Nucleus accumbens (tissue), 56 donors: ENCODE measurements around the gene RBFOX2.

Experiments
- DNase-seq, 56 donors: peaks; one replicate each; lab custom pipeline; 2025; lab: John Stamatoyannopoulos, UW

The RBFOX2 gene

DNA sequence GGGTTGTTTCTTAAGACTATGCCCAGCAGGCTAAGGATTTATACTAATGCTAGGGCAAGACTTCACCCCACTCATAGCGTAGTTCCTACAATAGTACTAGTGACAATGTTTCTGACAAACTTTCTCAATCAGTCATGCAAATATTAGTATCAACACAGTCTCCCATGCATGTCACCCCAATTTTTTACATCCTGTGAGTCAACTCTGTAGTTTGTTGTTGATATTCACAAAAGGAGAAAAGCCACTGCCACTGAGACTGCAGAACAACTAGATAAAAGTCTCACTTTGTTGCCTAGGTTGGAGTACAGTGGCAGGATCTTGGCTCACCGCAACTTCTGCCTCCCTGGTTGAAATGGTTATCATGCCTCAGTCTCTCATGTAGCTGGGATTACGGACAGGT is 155.2 kb downstream of the RBFOX2 start:
- DNase-seq, result no peak

- DNase-seq, result no peak
These were observed 156.2 kb downstream of the RBFOX2 start for GRCh38 chr22:35872451-35872850.

- DNase-seq, result no peak
These were observed 157.9 kb downstream of the RBFOX2 start for GRCh38 chr22:35870517-35871293.

GRCh38 chr22:35868938-35869337 is 159.7 kb downstream of the RBFOX2 start:
- no peak for DNase-seq

DNA sequence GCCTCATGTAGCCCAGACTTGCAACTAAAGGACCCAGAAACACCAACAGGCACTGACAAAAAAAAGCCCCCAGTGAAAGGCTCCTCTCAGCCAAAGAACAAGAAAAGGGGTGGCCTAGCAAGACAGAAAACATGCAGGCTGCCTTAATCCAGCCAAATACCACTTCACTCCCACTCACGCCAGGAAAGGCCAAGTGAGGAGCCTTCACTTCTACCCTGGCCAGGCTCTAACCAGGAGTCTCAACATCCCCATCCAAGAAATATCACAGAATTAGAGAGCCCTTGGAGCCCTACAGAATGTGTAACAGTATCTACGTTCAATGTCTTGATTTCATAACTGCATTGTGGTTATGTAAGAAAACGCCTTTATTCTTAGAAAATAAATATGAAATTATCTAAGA is 162.0 kb downstream of the RBFOX2 start:
- no peak for DNase-seq

DNA sequence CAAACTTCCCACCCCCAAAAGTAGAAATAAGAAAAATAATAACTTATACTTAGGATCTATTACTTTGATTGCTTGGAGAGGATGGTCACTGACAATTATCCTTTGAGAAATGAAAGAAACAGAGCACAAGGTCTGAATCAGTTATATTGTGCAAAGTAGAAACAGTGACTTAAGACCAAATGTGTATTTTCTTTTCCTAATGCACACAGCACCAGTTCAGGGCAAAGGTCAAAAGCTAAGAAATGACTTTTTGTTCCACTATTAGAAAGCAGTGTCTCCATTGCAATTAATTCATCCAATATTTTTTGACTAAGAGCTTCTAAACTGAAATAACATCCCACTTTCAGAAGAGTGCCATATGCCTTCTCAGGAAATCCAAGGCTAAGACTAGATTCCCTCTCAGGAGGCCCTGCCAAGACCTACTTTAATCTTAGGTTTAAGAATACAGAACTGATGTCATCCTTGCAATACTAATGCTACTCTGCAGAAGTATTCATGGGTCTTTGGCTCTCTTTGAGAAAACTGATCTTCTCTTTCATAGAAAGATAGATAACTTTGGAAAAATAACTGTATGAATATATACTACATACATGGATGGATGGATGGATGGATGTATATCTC is 164.0 kb downstream of the RBFOX2 start:
- DNase-seq, result no peak

- DNase-seq, result no peak
These were observed 165.2 kb downstream of the RBFOX2 start for GRCh38 chr22:35863432-35863831.

DNA sequence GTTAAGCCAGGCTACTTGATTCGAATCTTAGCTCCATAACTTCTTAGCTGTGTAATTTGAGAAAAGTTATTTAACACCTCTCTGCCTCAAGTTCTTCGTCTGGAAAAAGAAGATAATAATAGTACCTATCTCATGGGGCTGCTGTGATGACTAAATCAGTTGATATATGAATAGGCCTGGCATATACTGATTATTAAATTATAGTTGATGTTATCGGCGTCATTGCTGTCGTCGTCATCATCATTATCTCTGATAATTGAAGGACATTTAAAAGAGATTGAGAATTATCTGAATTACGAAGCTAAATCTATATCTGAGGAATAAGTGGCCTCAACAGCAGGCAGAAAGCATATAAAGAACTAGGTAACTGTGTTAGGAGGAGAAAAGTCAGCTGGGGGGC is 165.9 kb downstream of the RBFOX2 start:
- DNase-seq, result no peak

DNA sequence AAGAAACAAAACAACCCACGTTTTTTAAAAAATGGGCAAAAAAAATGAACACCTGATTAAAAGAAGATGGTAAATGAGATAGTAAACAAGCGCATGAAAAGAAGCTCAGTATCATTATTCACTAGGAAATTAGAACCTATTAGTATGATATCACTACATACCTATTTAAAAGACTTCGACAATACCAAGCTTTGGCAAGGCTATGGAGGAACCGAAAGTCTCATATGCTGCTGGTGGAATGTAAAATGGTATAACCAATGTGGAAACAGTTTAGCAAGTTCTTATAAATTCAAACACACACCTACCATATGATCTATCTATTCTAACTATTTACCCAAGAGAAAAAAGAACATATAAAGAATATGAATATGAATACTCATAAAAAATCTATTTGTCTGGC is 167.2 kb downstream of the RBFOX2 start:
- DNase-seq, result no peak

DNA sequence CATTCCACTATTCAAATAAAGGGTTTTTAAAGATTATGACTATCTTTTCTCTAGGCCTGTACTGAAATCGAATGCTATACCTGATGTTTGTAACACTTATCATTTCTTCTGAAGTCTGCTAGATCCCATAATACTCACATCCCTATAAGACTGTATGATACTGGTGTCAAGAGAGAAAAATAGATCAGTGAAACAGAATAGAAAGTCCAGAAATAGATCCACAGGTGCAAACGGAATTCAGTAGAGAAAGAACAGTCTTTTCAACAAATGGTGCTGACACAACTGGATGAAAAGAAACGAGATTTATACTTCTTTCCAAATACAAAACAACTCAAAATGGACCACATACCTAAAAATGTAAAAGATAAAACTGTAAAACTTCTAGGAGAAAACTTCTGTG is 167.8 kb downstream of the RBFOX2 start:
- DNase-seq, result no peak

DNA sequence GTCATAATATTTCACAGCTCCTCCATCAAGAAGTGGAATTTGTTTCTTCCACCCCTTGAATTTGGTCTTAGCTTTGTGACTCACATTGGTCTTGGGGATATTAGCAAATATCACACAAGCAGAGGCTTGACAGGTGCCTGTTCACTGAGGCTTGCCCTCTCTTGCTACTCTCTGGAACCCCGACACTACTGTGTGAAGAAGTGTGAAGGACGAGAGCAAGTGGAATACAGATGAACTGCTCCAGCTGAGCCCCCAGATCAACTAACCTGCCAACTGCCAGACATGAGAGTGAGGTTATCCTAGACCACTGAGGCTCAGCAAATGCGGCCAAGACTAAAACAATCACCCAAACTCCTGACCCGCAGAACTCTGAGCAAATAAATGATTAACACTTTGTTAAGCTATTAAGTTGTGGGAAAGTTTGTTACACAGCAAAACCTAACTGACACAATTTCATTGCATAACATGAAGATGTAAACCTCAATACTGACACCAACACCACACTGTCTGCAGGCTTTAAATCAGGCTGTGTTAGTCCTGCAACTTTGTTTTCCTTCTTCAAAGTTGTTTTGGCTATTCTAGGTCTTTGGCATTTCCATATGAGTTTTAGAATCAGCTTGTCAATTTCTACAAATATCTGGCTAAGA is 168.4 kb downstream of the RBFOX2 start:
- DNase-seq, result no peak

DNA sequence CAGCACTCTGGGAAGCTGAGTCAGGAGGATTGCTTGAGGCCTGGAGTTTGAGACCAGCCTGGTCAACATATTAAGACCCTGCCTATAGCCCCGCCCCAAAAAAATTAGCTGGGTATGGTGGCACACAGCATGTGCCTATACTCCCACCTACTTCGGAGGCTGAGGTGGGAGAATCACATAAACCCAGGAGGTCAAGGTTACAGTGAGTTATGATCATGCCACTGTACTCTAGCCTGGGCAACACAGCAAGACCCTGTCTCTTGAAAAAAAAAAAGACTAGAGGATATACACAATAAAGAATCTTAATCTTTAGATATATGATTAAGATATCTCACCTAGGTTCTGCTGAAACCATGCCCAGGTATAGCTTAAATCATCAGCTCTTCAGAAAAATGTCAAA is 174.3 kb downstream of the RBFOX2 start:
- DNase-seq, result no peak

GRCh38 chr22:35852076-35852475 is 176.5 kb downstream of the RBFOX2 start:
- no peak for DNase-seq

DNA sequence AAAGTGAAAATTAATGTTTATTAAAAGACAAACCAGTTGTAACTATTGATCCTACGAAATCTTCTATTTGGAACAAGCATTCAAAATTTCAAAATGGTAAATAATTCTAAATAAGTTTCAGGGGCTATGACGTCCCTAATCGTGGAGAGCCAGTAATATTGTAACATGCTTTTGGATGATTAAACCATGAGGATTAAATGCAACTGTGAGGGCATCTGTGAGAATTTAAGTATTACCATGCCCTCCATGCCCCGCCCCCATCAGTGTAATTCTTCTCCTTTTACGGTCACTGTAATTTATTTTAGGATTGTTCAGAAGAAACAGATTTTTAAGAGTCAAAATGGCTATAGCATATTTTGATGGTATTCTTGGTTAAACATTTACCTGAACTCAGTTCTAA is 177.8 kb downstream of the RBFOX2 start:
- no peak for DNase-seq

GRCh38 chr22:35846804-35847203 is 181.8 kb downstream of the RBFOX2 start:
- no peak for DNase-seq

DNA sequence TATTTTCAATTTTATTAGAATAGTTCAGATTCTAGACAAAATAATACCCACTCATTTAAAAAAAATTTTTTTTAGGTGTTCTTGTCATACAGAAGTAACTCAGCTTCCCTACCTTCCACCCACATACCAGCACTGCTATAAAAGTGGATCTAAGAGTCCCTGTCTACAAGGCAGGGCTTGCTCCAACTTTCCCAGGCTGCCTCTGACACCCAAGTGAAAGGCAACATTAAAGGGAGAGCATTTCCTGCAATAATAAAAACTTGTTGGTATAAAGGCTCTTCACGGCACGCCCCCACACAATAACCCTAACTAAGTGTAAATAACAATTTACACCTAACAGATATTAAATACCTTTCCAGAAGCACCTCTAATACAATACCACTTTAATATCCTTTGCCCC is 183.7 kb downstream of the RBFOX2 start:
- no peak for DNase-seq

DNA sequence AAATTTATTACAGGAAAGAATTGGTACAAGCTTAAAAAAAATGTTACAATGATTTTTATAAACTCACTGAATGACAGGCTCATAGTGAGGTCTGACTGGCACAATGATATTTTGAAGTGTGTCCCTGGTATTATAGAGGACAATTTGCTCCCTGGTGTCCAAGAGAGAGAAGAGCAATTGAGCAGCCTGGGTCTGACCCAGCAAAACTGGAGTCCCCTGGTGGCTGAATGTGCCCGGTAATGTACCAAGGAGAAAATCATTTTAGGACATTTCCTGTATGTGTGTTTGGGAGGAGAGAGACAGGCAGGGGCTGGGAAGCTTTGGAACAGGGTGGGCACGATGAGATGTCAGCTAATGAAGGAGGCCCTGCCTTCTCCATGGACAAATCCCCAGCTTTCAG is 185.7 kb downstream of the RBFOX2 start:
- DNase-seq, result no peak

DNA sequence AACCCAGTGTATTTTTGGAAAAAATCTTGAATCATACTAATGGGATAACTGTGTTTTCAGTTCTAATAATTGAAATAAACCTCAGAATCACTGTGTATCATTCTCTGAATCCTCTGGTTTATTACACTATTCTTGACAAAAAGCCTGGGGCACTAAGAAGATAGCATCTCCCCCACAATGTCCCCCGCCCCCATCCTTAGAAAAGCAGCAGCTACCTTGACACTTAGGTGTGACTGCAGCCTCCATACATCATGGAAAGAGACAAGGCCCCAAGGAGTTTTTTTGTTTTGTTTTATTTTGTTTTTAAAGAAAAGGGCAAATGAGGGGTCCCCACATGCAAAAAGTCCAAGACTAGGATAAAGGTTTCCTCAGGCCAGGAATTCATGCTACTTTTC is 186.1 kb downstream of the RBFOX2 start:
- DNase-seq, result no peak

GRCh38 chr22:35841907-35842518 is 186.6 kb downstream of the RBFOX2 start:
- no peak for DNase-seq

DNA sequence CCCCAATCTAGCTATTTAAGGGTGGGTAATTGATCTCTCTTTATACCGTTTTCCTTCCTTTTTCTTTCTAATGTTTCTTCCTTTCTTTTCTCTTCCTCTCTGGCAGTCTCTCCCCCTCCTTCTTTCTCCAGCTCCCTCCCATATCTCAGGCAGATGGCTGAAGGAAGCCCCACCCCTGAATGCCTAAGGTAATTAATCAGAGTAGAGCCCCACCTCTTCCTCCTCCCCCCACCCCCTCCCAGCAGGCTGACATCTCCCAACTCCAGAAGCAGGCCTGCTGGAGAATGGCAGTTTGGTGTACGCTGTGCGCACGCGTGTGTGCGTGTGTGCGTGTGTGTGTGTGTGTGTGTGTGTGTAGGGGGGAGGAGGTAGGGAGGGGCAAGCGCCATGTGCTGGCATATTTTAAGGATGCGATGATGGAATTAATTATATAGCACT is 188.3 kb downstream of the RBFOX2 start:
- peak in 51 of 56 donors; percentile 16 to 83 (median 58) for DNase-seq

DNA sequence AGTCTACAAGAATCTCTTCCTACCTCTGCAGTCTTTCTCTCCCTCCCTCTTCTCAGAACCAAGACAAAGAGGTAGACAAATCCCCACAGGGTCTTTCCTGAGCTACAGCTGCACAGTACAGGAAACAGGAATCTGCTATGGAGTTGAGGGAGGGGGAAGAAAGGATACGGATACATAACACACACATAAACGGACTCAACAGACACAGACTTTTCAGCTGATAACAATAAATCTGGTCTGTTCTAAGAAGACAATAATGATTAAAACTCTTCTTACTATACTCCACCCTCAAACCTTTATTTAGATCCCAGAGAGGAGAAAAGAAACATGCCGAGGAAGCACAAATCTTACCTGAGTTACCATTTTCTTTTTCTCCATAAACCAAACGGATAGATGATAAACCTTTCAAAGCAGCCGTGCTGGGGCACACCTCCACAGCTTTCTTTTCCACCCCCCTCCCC is 188.8 kb downstream of the RBFOX2 start:
- DNase-seq, result peak in 1 of 56 donors; percentile 4
